ENCODE results near the gene KDM8. TPM values are rescaled to one million over a fixed set of nuclear protein-coding genes. Genes with fewer than 3 reads are reported as not detected.
A peak's percentile ranks its signal among the peaks of the same experiment; 100 is the strongest.

The KDM8 gene
- total RNA-seq, 1 donor from 2014 or later, result 1.8 TPM

DNA sequence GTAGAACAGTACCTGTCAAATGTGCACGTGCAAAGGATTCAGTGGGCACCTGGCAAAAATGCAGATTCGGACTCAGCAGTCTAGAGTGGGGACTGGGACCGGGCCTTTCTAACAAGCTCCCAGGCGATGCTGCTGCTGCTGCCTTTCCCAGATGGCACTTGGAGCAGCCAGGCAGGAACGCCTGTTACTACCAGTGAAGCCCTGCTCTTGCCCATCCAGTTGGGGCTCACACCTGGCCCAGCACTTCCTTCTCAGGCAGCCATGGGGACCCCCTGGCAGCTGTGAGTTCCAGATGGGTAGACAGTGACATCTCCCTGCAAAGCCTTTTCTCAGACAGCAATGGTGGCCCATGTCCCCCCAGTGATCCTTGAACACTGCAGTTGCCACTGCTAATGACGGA lies 30.4 kb downstream of the KDM8 start:
- TF ChIP-seq, protein P1, sequence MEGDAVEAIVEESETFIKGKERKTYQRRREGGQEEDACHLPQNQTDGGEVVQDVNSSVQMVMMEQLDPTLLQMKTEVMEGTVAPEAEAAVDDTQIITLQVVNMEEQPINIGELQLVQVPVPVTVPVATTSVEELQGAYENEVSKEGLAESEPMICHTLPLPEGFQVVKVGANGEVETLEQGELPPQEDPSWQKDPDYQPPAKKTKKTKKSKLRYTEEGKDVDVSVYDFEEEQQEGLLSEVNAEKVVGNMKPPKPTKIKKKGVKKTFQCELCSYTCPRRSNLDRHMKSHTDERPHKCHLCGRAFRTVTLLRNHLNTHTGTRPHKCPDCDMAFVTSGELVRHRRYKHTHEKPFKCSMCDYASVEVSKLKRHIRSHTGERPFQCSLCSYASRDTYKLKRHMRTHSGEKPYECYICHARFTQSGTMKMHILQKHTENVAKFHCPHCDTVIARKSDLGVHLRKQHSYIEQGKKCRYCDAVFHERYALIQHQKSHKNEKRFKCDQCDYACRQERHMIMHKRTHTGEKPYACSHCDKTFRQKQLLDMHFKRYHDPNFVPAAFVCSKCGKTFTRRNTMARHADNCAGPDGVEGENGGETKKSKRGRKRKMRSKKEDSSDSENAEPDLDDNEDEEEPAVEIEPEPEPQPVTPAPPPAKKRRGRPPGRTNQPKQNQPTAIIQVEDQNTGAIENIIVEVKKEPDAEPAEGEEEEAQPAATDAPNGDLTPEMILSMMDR (IDR thresholded peaks at IDR 0.05; ENCODE audit: insufficient read depth, low read length, severe bottlenecking), result no peak
- Histone ChIP-seq H3K4me3 (ENCODE audit: low read depth, low read length) (no peak overlapping the region), H3K36me3 (ENCODE audit: control insufficient read depth, insufficient read depth, low read length) (peaks cover 17% of the 10 kb centered on the region), H3K27me3 (ENCODE audit: control insufficient read depth, insufficient read depth, low read length) (no peaks in the 10 kb centered on the region)
- FAIRE-seq (no peak), DNase-seq (ENCODE audit: low read depth) (no peak)

DNA sequence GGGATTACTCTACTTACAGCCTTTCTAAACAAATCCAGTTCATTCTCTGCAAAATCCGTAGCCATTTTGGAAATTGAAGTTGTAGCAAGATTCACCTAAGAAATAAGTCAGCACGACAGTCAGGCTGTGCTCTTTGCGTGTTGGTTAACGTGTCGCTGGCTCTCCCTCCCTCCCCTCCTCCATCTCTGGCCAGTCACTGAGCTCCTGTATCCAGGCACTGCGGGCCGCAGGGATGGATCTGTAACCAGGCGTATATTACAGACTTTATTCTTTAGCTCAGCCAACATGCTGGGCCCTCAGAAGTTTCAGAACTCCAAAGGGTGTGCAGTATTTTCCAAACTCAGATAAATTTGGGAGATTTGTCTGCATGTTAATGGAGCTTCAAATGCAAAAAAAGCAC lies 30.8 kb downstream of the KDM8 start:
- Histone ChIP-seq H3K27me3 (ENCODE audit: control insufficient read depth, insufficient read depth, low read length) (no peaks in the 10 kb centered on the region), H3K4me3 (ENCODE audit: low read depth, low read length) (no peak overlapping the region), H3K36me3 (ENCODE audit: control insufficient read depth, insufficient read depth, low read length) (peaks cover 17% of the 10 kb centered on the region)
- DNase-seq (ENCODE audit: low read depth) (no peak), FAIRE-seq (no peak)
- TF ChIP-seq, protein P1 (IDR thresholded peaks at IDR 0.05; ENCODE audit: insufficient read depth, low read length, severe bottlenecking), result no peak

DNA sequence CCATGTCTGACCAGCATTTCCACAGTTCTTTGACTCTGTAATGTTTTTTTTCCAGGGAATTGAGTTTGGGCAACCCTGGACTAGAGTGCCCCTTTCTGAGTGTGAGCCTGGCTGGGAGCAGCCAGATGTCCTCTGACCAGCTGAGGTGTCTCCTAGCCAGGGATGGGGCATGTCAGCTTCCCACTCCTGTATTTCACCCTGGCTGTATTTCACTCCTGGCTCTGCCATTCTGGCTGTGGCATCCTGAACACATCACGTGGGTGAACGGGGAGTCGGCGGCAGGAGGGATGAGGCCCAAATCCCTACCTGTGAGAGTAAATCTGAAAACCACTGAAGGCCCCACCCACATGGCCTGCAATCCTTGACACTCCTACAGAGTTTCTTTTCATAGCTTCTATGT lies 31.3 kb downstream of the KDM8 start:
- FAIRE-seq (no peak), DNase-seq (ENCODE audit: low read depth) (no peak)
- H3K4me3 ChIP-seq (ENCODE audit: low read depth, low read length), result no peak overlapping the region
- TF ChIP-seq, protein P1 (IDR thresholded peaks at IDR 0.05; ENCODE audit: insufficient read depth, low read length, severe bottlenecking), result no peak
- H3K36me3 ChIP-seq (ENCODE audit: control insufficient read depth, insufficient read depth, low read length), result peaks cover 17% of the 10 kb centered on the region
- H3K27me3 ChIP-seq (ENCODE audit: control insufficient read depth, insufficient read depth, low read length), result no peaks in the 10 kb centered on the region

DNA sequence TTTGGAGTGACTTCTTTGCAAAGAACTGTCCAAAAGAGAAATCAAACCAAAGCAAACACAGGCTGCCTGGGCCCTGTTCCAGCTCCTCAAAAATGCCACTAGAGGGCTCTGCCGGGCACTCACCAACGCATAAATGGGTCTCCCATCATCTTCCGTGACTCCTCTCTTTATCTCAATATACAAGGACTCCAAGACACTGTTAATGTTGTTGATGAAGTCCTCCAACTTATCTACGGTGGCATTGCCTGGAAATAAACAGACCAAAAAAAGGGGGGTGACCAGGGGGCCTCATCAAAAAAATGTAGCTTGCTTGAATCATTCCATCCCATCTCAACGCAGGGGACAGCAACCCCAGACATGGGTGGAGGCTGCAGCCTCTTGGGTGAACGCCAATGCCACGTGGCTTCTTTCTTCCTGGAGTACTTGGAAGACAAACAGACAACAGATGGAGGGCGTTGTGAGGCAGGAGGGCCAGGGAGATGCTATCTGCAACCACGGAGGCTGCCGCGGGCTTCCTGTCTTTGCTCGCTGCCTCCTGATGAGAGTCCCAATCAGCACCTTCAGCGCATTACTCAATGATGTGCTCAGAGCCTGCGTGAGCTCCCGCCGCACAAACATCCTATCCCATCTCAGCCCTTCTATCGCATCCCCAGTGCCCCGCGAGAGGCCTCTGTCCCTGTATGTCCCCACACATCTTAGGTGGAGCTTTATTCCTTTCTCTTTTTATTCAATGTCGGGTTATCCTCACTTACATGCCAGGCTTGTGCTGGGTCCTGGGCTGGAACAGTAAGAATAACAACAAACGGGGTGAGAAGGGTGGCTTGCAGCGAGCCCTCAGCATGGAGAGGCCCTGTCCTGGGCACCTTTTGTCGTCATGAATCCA lies 32.0 kb downstream of the KDM8 start:
- Histone ChIP-seq H3K27me3 (ENCODE audit: control insufficient read depth, insufficient read depth, low read length) (no peaks in the 10 kb centered on the region), H3K4me3 (ENCODE audit: low read depth, low read length) (no peak overlapping the region), H3K36me3 (ENCODE audit: control insufficient read depth, insufficient read depth, low read length) (peaks cover 14% of the 10 kb centered on the region)
- DNase-seq (ENCODE audit: low read depth) (peak; percentile 68), FAIRE-seq (no peak)
- TF ChIP-seq, protein P1 (IDR thresholded peaks at IDR 0.05; ENCODE audit: insufficient read depth, low read length, severe bottlenecking), result peak; percentile 89

DNA sequence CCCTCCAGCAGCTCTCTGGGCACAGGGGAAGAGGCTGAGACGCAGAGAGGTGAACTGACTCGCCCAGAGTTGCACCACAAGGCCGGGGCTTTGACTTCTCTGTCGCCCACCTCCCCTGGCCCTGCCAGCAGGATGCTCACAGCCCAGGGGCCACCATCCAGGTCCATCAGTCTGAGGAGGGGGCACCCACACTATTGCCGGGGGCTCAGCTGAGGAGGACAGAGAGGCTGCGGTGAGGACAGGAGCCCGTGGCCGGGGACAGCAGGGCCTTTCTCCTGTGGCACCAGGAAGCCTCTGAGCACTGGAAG lies 32.6 kb downstream of the KDM8 start:
- DNase-seq (ENCODE audit: low read depth) (no peak), FAIRE-seq (no peak)
- TF ChIP-seq, protein P1 (IDR thresholded peaks at IDR 0.05; ENCODE audit: insufficient read depth, low read length, severe bottlenecking), result no peak
- peaks cover 12% of the 10 kb centered on the region for H3K36me3 ChIP-seq (ENCODE audit: control insufficient read depth, insufficient read depth, low read length)
- no peak overlapping the region for H3K4me3 ChIP-seq (ENCODE audit: low read depth, low read length)
- H3K27me3 ChIP-seq (ENCODE audit: control insufficient read depth, insufficient read depth, low read length), result no peaks in the 10 kb centered on the region

Measured in bronchial epithelial cell (primary cell).